PC-9 (cell line): Measurements from ENCODE around the gene ZFAND2B.

Source experiments
- CTCF ChIP-seq: fragments of 200-600 bp; sonication (generic); conservative IDR thresholded peaks from 2 replicates; pipeline ENCODE4 v1.6.1; 2017; ENCODE audit warnings: mixed run types, antibody characterized with exemption, mild to moderate bottlenecking, moderate library complexity
- EZH2 ChIP-seq: fragments of 200-600 bp; sonication (generic); IDR thresholded peaks from 2 replicates; pipeline ENCODE4 v1.8.0; 2017; ENCODE audit warnings: antibody characterized with exemption, low read depth

GRCh38 chr2:219223831-219224610 is 17.4 kb downstream of the ZFAND2B start:
- TF ChIP-seq CTCF: no peak
- TF ChIP-seq EZH2: no peak
